SK-N-SH treated with all-trans-retinoic acid at 6 μM for 48 hours (cell line): ENCODE data around the gene PEPD.

Experiments
- ATAC-seq: fragments of 200-7000 bp; cut with Tn5 transposase; 3 replicates; pipeline ENCODE4 v1.9.1; 2020; ENCODE audit warnings: mild to moderate bottlenecking, moderate library complexity
- ARNTL ChIP-seq: fragments of 450-650 bp; formaldehyde crosslinking; IDR thresholded peaks from 2 replicates; pipeline ENCODE4 v1.5.0; 2020; ENCODE audit warnings: low read depth, mild to moderate bottlenecking, moderate library complexity, borderline replicate concordance
- CSDC2 ChIP-seq: fragments of 250-450 bp; sonication (Bioruptor Pico); IDR thresholded peaks from 2 replicates; pipeline ENCODE4 v1.5.0; 2020; ENCODE audit warnings: mild to moderate bottlenecking, moderate library complexity
- ESRRG ChIP-seq: fragments of 250-450 bp; sonication (Bioruptor Pico); IDR thresholded peaks from 2 replicates; pipeline ENCODE4 v1.6.1; 2021; ENCODE audit warnings: mild to moderate bottlenecking
- GLIS3 ChIP-seq: fragments of 250-450 bp; sonication (Bioruptor Pico); IDR thresholded peaks from 2 replicates; pipeline ENCODE4 v1.5.0; 2020; ENCODE audit warnings: mild to moderate bottlenecking, moderate library complexity
- ISL1 ChIP-seq: fragments of 250-450 bp; sonication (Bioruptor Pico); IDR thresholded peaks from 2 replicates; pipeline ENCODE4 v2.1.2; 2022; ENCODE audit warnings: mild to moderate bottlenecking, moderate library complexity
- OSR1 ChIP-seq: fragments of 250-450 bp; sonication (Bioruptor Pico); IDR thresholded peaks from 2 replicates; pipeline ENCODE4 v1.8.0; 2022; ENCODE audit warnings: moderate library complexity, mild to moderate bottlenecking, inconsistent platforms
- PPARA ChIP-seq: fragments of 250-450 bp; sonication (Bioruptor Pico); IDR thresholded peaks from 2 replicates; pipeline ENCODE4 v1.5.0; 2020; ENCODE audit warnings: mild to moderate bottlenecking, borderline replicate concordance
- RARB ChIP-seq: fragments of 250-450 bp; sonication (Bioruptor Pico); IDR thresholded peaks from 2 replicates; pipeline ENCODE4 v1.8.0; 2021; ENCODE audit warnings: mild to moderate bottlenecking, moderate library complexity
- SNAI2 ChIP-seq: fragments of 250-450 bp; sonication (Bioruptor Pico); IDR thresholded peaks from 2 replicates; pipeline ENCODE4 v1.5.0; 2020; ENCODE audit warnings: mild to moderate bottlenecking, moderate library complexity
- TCF4 ChIP-seq: fragments of 250-450 bp; sonication (Bioruptor Pico); IDR thresholded peaks from 2 replicates; pipeline ENCODE4 v1.8.0; 2021; ENCODE audit warnings: mild to moderate bottlenecking, moderate library complexity, borderline replicate concordance
- TOX ChIP-seq: fragments of 250-450 bp; sonication (Bioruptor Pico); IDR thresholded peaks from 2 replicates; pipeline ENCODE4 v1.8.0; 2021; ENCODE audit warnings: mild to moderate bottlenecking, moderate library complexity, borderline replicate concordance
- ZC3H10 ChIP-seq: fragments of 250-450 bp; sonication (Bioruptor Pico); IDR thresholded peaks from 2 replicates; pipeline ENCODE4 v1.5.1; 2021; ENCODE audit warnings: mild to moderate bottlenecking, moderate library complexity
- ZFP3 ChIP-seq: fragments of 250-450 bp; sonication (Bioruptor Pico); IDR thresholded peaks from 2 replicates; pipeline ENCODE4 v1.5.0; 2020; ENCODE audit warnings: mild to moderate bottlenecking, moderate library complexity
- ZFP30 ChIP-seq: fragments of 450-650 bp; formaldehyde crosslinking; IDR thresholded peaks from 2 replicates; pipeline ENCODE4 v1.5.0; 2022; ENCODE audit warnings: mild to moderate bottlenecking, moderate library complexity
- ZNF565 ChIP-seq: fragments of 450-650 bp; formaldehyde crosslinking; conservative IDR thresholded peaks from 2 replicates; pipeline ENCODE4 v1.5.0; 2020; ENCODE audit warnings: low read depth, mild to moderate bottlenecking, moderate library complexity
- ZNF70 ChIP-seq: fragments of 450-650 bp; formaldehyde crosslinking; IDR thresholded peaks from 2 replicates; pipeline ENCODE4 v1.5.0; 2020; ENCODE audit warnings: mild to moderate bottlenecking, moderate library complexity
- ZNF8 ChIP-seq: fragments of 450-650 bp; formaldehyde crosslinking; IDR thresholded peaks from 2 replicates; pipeline ENCODE4 v1.5.0; 2020; ENCODE audit warnings: mild to moderate bottlenecking, moderate library complexity
- TF ChIP-seq, protein P1 (sequence below): fragments of 250-450 bp; sonication (Bioruptor Pico); IDR thresholded peaks from 2 replicates; pipeline ENCODE4 v1.5.0; 2020; ENCODE audit warnings: mild to moderate bottlenecking, moderate library complexity
- TF ChIP-seq, protein P2 (sequence below): fragments of 250-450 bp; sonication (Bioruptor Pico); IDR thresholded peaks from 2 replicates; pipeline ENCODE4 v1.8.0; 2021; ENCODE audit warnings: low read depth, mild to moderate bottlenecking, moderate library complexity, borderline replicate concordance
- TF ChIP-seq, protein P3 (sequence below): fragments of 250-450 bp; sonication (Bioruptor Pico); IDR thresholded peaks from 2 replicates; pipeline ENCODE4 v1.5.1; 2021; ENCODE audit warnings: mild to moderate bottlenecking, moderate library complexity
- TF ChIP-seq, protein P4 (sequence below): fragments of 250-450 bp; sonication (Bioruptor Pico); IDR thresholded peaks from 2 replicates; pipeline ENCODE4 v1.5.1; 2020; ENCODE audit warnings: low read depth, mild to moderate bottlenecking, moderate library complexity

The PEPD gene

DNA sequence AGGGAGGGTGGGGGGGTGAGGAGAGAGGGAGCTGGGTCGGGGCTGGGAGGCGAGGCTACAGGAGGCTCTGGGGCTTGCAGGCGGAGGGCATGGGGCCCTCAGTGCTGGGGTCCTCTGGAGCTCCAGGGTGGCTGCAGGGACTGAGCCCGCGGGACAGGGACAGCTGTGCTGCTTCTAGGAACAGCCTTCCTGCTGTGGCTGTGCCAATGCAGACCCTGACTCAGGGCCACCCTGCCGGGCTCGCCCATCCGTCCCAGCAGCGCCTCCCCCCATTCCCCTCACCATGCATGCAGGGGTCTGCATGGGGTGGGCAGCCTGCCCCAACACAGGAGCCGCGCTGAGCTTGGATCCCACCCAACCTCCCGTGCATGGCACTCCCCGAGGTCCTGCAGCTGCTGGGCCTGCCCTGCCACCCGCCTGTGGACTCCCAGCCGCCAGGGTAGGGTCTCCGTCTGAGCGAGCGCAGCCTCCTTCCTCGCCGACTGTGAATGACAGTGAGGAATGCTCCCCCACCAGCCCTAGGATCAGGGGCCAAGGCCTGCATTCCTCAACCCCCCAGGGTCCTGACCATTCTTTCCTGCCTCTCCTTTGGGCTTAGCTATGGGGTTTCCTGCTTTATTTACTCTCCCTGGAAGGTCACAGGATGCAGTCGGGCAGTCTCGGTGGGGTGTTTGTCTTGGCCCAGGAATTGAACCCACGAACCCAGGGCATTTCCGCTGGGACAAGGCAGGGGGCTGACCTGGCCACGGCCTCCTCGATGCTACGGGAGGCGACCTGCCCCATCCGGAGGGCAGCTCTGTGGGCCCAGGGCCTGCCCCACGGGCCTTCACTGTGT lies 124.7 kb downstream of the PEPD start:
- TF ChIP-seq, protein P1, sequence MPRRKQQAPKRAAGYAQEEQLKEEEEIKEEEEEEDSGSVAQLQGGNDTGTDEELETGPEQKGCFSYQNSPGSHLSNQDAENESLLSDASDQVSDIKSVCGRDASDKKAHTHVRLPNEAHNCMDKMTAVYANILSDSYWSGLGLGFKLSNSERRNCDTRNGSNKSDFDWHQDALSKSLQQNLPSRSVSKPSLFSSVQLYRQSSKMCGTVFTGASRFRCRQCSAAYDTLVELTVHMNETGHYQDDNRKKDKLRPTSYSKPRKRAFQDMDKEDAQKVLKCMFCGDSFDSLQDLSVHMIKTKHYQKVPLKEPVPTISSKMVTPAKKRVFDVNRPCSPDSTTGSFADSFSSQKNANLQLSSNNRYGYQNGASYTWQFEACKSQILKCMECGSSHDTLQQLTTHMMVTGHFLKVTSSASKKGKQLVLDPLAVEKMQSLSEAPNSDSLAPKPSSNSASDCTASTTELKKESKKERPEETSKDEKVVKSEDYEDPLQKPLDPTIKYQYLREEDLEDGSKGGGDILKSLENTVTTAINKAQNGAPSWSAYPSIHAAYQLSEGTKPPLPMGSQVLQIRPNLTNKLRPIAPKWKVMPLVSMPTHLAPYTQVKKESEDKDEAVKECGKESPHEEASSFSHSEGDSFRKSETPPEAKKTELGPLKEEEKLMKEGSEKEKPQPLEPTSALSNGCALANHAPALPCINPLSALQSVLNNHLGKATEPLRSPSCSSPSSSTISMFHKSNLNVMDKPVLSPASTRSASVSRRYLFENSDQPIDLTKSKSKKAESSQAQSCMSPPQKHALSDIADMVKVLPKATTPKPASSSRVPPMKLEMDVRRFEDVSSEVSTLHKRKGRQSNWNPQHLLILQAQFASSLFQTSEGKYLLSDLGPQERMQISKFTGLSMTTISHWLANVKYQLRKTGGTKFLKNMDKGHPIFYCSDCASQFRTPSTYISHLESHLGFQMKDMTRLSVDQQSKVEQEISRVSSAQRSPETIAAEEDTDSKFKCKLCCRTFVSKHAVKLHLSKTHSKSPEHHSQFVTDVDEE (CRISPR knock-in tag): no peak
- TF ChIP-seq TCF4 (CRISPR knock-in tag): no peak
- no peak for TF ChIP-seq PPARA (CRISPR knock-in tag)
- no peak for TF ChIP-seq OSR1 (CRISPR knock-in tag)
- TF ChIP-seq ZFP30 (CRISPR knock-in tag): no peak
- TF ChIP-seq, protein P2, sequence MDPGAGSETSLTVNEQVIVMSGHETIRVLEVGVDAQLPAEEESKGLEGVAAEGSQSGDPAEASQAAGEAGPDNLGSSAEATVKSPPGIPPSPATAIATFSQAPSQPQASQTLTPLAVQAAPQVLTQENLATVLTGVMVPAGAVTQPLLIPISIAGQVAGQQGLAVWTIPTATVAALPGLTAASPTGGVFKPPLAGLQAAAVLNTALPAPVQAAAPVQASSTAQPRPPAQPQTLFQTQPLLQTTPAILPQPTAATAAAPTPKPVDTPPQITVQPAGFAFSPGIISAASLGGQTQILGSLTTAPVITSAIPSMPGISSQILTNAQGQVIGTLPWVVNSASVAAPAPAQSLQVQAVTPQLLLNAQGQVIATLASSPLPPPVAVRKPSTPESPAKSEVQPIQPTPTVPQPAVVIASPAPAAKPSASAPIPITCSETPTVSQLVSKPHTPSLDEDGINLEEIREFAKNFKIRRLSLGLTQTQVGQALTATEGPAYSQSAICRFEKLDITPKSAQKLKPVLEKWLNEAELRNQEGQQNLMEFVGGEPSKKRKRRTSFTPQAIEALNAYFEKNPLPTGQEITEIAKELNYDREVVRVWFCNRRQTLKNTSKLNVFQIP (CRISPR knock-in tag): no peak
- no peak for TF ChIP-seq TOX (CRISPR knock-in tag)
- no peak for TF ChIP-seq ZNF8 (CRISPR knock-in tag)
- no peak for TF ChIP-seq ZNF70
- TF ChIP-seq ISL1 (CRISPR knock-in tag): no peak
- no peak for TF ChIP-seq RARB (CRISPR knock-in tag)
- no peak for TF ChIP-seq ZNF565
- TF ChIP-seq GLIS3: no peak
- TF ChIP-seq, protein P3, sequence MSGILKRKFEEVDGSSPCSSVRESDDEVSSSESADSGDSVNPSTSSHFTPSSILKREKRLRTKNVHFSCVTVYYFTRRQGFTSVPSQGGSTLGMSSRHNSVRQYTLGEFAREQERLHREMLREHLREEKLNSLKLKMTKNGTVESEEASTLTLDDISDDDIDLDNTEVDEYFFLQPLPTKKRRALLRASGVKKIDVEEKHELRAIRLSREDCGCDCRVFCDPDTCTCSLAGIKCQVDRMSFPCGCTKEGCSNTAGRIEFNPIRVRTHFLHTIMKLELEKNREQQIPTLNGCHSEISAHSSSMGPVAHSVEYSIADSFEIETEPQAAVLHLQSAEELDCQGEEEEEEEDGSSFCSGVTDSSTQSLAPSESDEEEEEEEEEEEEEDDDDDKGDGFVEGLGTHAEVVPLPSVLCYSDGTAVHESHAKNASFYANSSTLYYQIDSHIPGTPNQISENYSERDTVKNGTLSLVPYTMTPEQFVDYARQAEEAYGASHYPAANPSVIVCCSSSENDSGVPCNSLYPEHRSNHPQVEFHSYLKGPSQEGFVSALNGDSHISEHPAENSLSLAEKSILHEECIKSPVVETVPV (CRISPR knock-in tag): no peak
- no peak for ATAC-seq

DNA sequence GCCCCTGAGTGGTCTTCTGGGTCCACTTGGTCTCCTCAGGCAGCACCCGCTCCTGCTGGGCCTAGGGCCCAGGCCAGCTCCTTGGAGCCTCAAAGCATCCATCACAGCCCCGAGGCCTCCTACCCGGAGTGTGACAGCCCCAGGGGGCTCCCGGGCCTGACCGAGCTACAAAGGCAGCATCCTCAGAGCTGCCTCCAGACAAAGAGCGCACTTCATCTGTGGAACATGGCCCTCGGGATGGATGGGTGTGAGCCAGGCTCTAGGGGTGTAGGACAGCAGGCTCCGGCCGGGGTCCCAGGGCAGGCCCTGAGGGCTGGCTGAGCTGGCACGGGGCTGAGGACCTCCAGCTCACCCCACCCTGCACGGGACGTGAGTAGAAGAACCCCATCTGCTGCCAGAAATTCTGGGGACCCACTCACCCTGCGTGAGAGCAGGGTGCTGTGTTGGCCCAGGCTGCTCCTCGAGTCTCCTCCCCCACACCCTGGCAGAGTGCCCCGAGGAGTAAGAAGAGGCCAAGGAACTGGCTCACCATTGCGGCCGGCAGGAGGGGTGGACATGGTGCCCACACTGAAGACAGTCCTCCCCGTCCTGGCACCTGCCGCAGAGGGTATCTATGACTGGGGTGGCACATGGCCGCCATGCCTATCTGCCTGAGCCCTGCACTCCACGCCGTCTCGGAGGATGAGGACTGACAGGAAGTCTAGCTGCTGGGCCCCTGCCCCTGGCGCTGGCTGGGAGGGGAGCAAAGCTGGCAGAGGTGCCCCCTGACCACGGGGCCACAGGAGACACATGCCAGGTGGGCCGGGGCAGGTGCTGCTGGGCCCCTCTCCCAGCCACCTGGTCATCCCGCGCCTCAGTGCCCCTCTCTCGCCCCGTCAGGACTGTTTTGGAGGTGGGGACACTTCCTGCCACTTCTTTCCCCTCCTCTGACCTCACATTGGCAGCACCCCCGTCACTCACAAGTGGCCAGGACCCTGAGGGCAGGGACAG lies 125.7 kb downstream of the PEPD start:
- no peak for ATAC-seq
- TF ChIP-seq, protein P4, sequence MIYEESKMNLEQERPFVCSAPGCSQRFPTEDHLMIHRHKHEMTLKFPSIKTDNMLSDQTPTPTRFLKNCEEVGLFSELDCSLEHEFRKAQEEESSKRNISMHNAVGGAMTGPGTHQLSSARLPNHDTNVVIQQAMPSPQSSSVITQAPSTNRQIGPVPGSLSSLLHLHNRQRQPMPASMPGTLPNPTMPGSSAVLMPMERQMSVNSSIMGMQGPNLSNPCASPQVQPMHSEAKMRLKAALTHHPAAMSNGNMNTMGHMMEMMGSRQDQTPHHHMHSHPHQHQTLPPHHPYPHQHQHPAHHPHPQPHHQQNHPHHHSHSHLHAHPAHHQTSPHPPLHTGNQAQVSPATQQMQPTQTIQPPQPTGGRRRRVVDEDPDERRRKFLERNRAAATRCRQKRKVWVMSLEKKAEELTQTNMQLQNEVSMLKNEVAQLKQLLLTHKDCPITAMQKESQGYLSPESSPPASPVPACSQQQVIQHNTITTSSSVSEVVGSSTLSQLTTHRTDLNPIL (CRISPR knock-in tag): no peak
- TF ChIP-seq TCF4 (CRISPR knock-in tag): no peak
- no peak for TF ChIP-seq ESRRG (CRISPR knock-in tag)
- TF ChIP-seq ARNTL (CRISPR knock-in tag): no peak
- TF ChIP-seq GLIS3: no peak
- no peak for TF ChIP-seq ZFP30 (CRISPR knock-in tag)

DNA sequence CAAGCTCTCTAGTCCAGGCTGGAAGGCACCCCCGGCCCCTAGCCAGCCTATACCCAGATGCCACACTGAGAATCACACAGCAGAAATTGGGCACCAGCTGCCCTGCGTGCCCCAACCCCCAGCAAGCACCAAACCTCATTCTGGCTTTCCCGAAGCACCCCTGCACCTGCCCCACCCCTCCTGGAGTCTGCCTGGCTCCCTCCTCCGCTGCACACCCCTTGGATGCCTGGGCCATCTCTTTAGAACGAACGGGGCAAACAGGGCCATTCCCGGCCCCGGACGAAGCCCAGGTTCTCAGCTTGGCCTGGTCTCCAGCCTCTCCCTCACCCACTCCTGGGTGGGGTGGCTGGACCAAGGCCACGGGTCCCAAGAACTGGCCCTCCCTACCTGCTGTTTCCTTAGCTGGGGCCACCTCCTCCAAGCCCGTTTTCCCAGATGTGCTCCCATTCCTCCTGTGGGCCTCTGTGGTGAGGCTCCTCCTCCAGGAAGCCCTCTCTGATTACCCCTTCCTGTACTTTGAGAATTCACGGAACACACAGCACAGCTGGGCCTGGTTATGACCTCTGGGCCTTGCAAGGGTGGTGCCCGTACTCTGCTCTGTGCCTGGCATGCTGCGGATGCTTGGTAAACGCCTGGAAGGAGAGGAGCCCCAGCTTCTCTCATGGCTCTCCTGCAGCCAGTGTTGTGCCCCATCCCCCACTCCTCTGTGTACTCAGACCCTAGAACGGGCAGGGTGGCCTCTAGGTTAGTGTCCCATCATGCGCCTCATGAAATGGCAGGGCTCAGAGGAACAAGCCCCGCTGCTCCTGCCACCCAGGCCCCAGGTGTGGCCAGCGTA lies 126.6 kb downstream of the PEPD start:
- TF ChIP-seq, protein P4 (CRISPR knock-in tag): no peak
- TF ChIP-seq ZFP3 (CRISPR knock-in tag): no peak
- no peak for TF ChIP-seq SNAI2
- TF ChIP-seq RARB (CRISPR knock-in tag): no peak
- TF ChIP-seq ISL1 (CRISPR knock-in tag): no peak
- TF ChIP-seq CSDC2: no peak
- no peak for TF ChIP-seq ZNF70
- TF ChIP-seq PPARA (CRISPR knock-in tag): no peak
- no peak for TF ChIP-seq TCF4 (CRISPR knock-in tag)
- no peak for TF ChIP-seq ZC3H10 (CRISPR knock-in tag)
- TF ChIP-seq, protein P3 (CRISPR knock-in tag): no peak

More for the DNA sequence above, 126.6 kb downstream of the PEPD start:
- ATAC-seq: no peak
